Neuronal stem cell (in vitro differentiated cells): ENCODE measurements around the gene RNF149.
"Not testable (repeated sequence)": the region's sequence is repeated elsewhere in the genome, so short reads cannot be mapped to it uniquely, and the experiment has no call there.

ENCODE experiments used
- DNase-seq: peaks from one replicate; pipeline ENCODE4 v3.0.0-alpha.2; 2013; ENCODE audit warnings: low spot score
- H2AFZ ChIP-seq: one replicate; pipeline ENCODE4 v1.6.1; 2013; ENCODE audit warnings: mild to moderate bottlenecking, low read length, inconsistent platforms
- H2AK5ac ChIP-seq: 2 replicates; pipeline ENCODE4 v1.6.1; 2013; ENCODE audit warnings: low read depth, mild to moderate bottlenecking, inconsistent platforms, low read length, moderate library complexity, mixed read lengths
- H2BK120ac ChIP-seq: 2 replicates; pipeline ENCODE4 v1.6.1; 2013; ENCODE audit warnings: low read depth, mild to moderate bottlenecking, inconsistent platforms, low read length, moderate library complexity, mixed read lengths
- H2BK12ac ChIP-seq: one replicate; pipeline ENCODE4 v1.6.1; 2013; ENCODE audit warnings: low read length, inconsistent platforms
- H2BK15ac ChIP-seq: 2 replicates; pipeline ENCODE4 v1.6.1; 2013; ENCODE audit warnings: mild to moderate bottlenecking, low read length, inconsistent platforms, mixed read lengths
- H2BK5ac ChIP-seq: one replicate; pipeline ENCODE4 v1.6.1; 2013; ENCODE audit warnings: inconsistent platforms, mild to moderate bottlenecking, low read length, moderate library complexity
- H3K14ac ChIP-seq: one replicate; pipeline ENCODE4 v1.6.1; 2013; ENCODE audit warnings: low read length, inconsistent platforms
- H3K18ac ChIP-seq: 2 replicates; pipeline ENCODE4 v1.6.1; 2013; ENCODE audit warnings: low read length, inconsistent platforms
- H3K23ac ChIP-seq: 2 replicates; pipeline ENCODE4 v1.6.1; 2013; ENCODE audit warnings: low read depth, mild to moderate bottlenecking, mixed read lengths, low read length, inconsistent platforms; ENCODE audit not compliant: poor library complexity
- H3K27ac ChIP-seq: replicated peaks from 3 replicates; pipeline ENCODE4 v1.5.1; 2013; ENCODE audit warnings: low read length, inconsistent platforms
- H3K27me3 ChIP-seq, 3 experiments: 2 replicates each; pipeline ENCODE4 v1.6.1; 2013; ENCODE audit warnings: low read length in 3 of 3, mild to moderate bottlenecking in 2 of 3, inconsistent platforms in 1 of 3, low read depth in 1 of 3, mixed read lengths in 1 of 3, moderate library complexity in 1 of 3; ENCODE audit not compliant: control insufficient read depth in 3 of 3, insufficient read depth in 3 of 3
- H3K36me3 ChIP-seq, 2 donors: replicated peaks in 1 of 2; 2 replicates each; pipeline ENCODE4 v1.6.1; 2013; ENCODE audit warnings: low read length in 2 of 2; ENCODE audit not compliant: control insufficient read depth in 2 of 2, insufficient read depth in 2 of 2
- H3K4ac ChIP-seq: 2 replicates; pipeline ENCODE4 v1.6.1; 2013; ENCODE audit warnings: inconsistent platforms, mild to moderate bottlenecking, low read length, moderate library complexity
- H3K4me1 ChIP-seq, 2 donors: 1 replicate in 1 of 2; 2 replicates in 1 of 2; pipeline ENCODE4 v1.6.1; 2013; ENCODE audit warnings: low read length in 2 of 2, low read depth in 1 of 2; ENCODE audit not compliant: control insufficient read depth in 2 of 2, insufficient read depth in 1 of 2
- H3K4me2 ChIP-seq: one replicate; pipeline ENCODE4 v1.6.1; 2013; ENCODE audit warnings: mild to moderate bottlenecking, low read length, inconsistent platforms; ENCODE audit not compliant: insufficient read depth, poor library complexity, severe bottlenecking
- H3K4me3 ChIP-seq, 2 donors: 2 replicates each; pipeline ENCODE4 v1.5.1; 2013; ENCODE audit warnings: low read length in 2 of 2, mild to moderate bottlenecking in 2 of 2, inconsistent platforms in 1 of 2, moderate library complexity in 1 of 2
- H3K79me1 ChIP-seq: one replicate; pipeline ENCODE4 v1.6.1; 2013; ENCODE audit warnings: low read depth, mild to moderate bottlenecking, inconsistent platforms, low read length, moderate library complexity
- H3K9ac ChIP-seq: one replicate; pipeline ENCODE4 v1.6.1; 2013; ENCODE audit warnings: mild to moderate bottlenecking, low read depth, low read length, inconsistent platforms; ENCODE audit not compliant: poor library complexity
- H3K9me3 ChIP-seq, 2 donors: replicated peaks in 1 of 2; 2 replicates each; pipeline versions ENCODE3 to v1.6.1; 2013; ENCODE audit warnings: low read length in 2 of 2, mild to moderate bottlenecking in 2 of 2, inconsistent platforms in 1 of 2, low read depth in 1 of 2, mixed read lengths in 1 of 2, moderate library complexity in 1 of 2; ENCODE audit not compliant: control insufficient read depth in 2 of 2, insufficient read depth in 1 of 2
- H4K8ac ChIP-seq: one replicate; pipeline ENCODE4 v1.6.1; 2013; ENCODE audit warnings: low read depth, mild to moderate bottlenecking, inconsistent platforms, low read length, moderate library complexity
- H4K91ac ChIP-seq: one replicate; pipeline ENCODE4 v1.6.1; 2013; ENCODE audit warnings: low read length, low read depth, mild to moderate bottlenecking, inconsistent platforms; ENCODE audit not compliant: poor library complexity
- WGBS, 2 donors: extraction: QIAGEN DNeasy Blood & Tissue Kit; methylation state at CpG; one replicate each; pipeline ENCODE4 v1.1.7; 2013; ENCODE audit warnings: missing lambda C conversion rate in 2 of 2, mixed read lengths in 1 of 2; ENCODE audit not compliant: insufficient read length in 2 of 2, insufficient replicate concordance in 1 of 2; ENCODE audit errors: extremely low coverage in 2 of 2; 5-methylcytosine and 5-hydroxymethylcytosine counted together

The RNF149 gene

GRCh38 chr2:101251844-101252407, 56.6 kb downstream of the RNF149 start:
- Histone ChIP-seq H2BK12ac (no peak overlapping the region), H3K27ac (peak overlapping the region; percentile 72), H3K4ac (no peak overlapping the region), H3K4me3 (peak overlapping the region; percentile 80 to 97), H2BK5ac (no peak overlapping the region), H3K36me3 (peaks cover 0 to 11% of the 10 kb centered on the region in 2 donors), H2BK15ac (no peak overlapping the region), H2AK5ac (no peak overlapping the region), H3K4me1 (peaks cover 9 to 10% of the 10 kb centered on the region in 2 donors), H3K18ac (no peak overlapping the region), H3K23ac (peak overlapping the region; percentile 97), H2AFZ (peak overlapping the region; percentile 95), H2BK120ac (no peak overlapping the region), H3K14ac (no peak overlapping the region), H3K4me2 (peak overlapping the region; percentile 47), H4K8ac (no peak overlapping the region), H3K27me3 (no peaks in the 10 kb centered on the region), H3K79me1 (peaks cover 2% of the 10 kb centered on the region), H4K91ac (no peak overlapping the region), H3K9ac (no peak overlapping the region), H3K9me3 (no peaks in the 10 kb centered on the region)
- peak; percentile 14 for DNase-seq
- WGBS, 2 donors = no CpG with 5 or more reads among the region's 16 CpGs

DNA sequence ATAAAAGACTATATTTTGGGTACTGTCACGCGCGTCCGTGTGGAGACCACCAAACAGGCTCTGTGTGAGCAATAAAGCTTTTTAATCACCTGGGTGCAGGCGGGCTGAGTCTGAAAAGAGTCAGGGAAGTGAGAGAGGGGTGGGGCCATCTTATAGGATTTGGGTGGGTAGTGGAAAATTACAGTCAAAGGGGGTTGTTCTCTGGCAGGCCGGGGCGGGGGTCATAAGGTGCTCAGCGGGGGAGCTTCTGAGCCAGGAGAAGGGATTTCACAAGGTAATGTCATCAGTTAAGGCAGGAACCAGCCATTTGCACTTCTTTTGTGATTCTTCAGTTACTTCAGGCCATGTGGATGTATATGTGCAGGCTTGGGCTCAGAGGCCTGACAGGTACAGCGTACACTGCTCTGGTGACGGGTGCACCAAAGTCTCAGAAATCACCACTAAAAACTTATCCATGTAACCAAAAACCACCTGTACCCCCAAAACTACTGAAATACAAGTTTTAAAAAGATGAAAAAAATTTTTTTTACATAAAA, 57.2 kb downstream of the RNF149 start:
- not testable (repeated sequence) for H3K23ac ChIP-seq, H2AFZ ChIP-seq, H4K91ac ChIP-seq, H3K14ac ChIP-seq, H2BK5ac ChIP-seq, H3K27ac ChIP-seq, H3K9ac ChIP-seq, H3K36me3 ChIP-seq, H4K8ac ChIP-seq, H3K18ac ChIP-seq, H2AK5ac ChIP-seq, DNase-seq, H2BK120ac ChIP-seq, H2BK12ac ChIP-seq, H3K4me2 ChIP-seq, H3K4ac ChIP-seq, H3K4me3 ChIP-seq, H2BK15ac ChIP-seq, H3K79me1 ChIP-seq, H3K27me3 ChIP-seq, H3K9me3 ChIP-seq
- peaks cover 9 to 10% of the 10 kb centered on the region in 2 donors for H3K4me1 ChIP-seq
- WGBS, 2 donors = no CpG with 5 or more reads among the region's 10 CpGs

DNA sequence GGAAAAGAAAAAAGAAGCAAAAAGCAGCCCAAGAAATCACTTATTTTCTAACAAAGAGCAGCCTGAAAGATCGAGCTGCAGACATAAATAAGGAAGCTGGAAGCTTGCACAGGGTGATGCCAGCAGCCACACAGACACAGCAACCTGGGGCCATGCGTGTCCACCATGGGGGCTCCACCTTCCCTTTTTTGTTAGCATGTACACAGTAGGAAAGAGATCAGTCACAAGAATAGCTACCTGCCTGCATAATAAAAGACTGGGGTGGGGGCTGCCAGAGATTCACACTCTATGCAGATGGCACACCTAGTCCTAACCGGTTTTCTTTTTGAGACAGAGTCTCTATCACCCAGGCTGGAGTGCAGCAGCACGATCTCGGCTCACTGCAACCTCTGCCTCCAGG, 58.7 kb downstream of the RNF149 start:
- WGBS, 2 donors = no CpG with 5 or more reads among the region's 5 CpGs
- Histone ChIP-seq H2AFZ (no peak overlapping the region), H2BK120ac (no peak overlapping the region), H3K18ac (no peak overlapping the region), H4K91ac (no peak overlapping the region), H3K14ac (no peak overlapping the region), H3K4me3 (no peak overlapping the region), H4K8ac (no peak overlapping the region), H3K4me1 (peaks cover 9 to 10% of the 10 kb centered on the region in 2 donors), H3K4ac (no peak overlapping the region), H3K27ac (no peak overlapping the region), H3K9ac (no peak overlapping the region), H3K4me2 (no peak overlapping the region), H3K9me3 (no peaks in the 10 kb centered on the region), H3K23ac (no peak overlapping the region), H2AK5ac (no peak overlapping the region), H3K27me3 (no peaks in the 10 kb centered on the region), H3K79me1 (peaks cover 2% of the 10 kb centered on the region), H3K36me3 (peaks cover 0 to 3% of the 10 kb centered on the region in 2 donors), H2BK5ac (no peak overlapping the region), H2BK12ac (no peak overlapping the region), H2BK15ac (no peak overlapping the region)
- DNase-seq = no peak

DNA sequence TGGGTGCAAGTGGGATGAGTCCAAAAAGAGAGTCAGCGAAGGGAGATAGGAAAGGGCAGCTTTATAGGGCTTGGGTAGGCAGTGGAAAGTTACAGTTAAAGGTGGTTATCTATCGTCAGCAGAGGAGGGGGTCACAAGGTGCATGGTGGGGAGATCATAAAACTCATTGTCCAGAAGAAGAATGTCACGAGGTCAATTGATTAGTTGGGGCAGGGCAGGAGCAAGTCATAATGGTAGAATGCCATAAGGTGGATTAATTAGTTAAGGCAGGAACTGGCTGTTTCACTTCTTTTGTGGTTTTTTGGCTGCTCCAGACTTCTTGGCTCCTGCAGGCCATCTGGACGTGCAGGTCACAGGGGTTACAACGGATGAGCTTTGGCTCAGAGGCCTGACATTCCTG, 59.7 kb downstream of the RNF149 start:
- H3K18ac ChIP-seq, H2BK12ac ChIP-seq, H2BK15ac ChIP-seq, H3K27me3 ChIP-seq, H2AK5ac ChIP-seq, H2BK5ac ChIP-seq, H2BK120ac ChIP-seq, H3K79me1 ChIP-seq, H3K36me3 ChIP-seq, H4K8ac ChIP-seq, H3K4me1 ChIP-seq, H3K4me3 ChIP-seq, H3K23ac ChIP-seq, H3K9ac ChIP-seq, H3K4ac ChIP-seq, DNase-seq, H3K9me3 ChIP-seq, H4K91ac ChIP-seq, H2AFZ ChIP-seq, H3K4me2 ChIP-seq, H3K27ac ChIP-seq, H3K14ac ChIP-seq: not testable (repeated sequence)
- no CpG with 5 or more reads among the region's 5 CpGs for WGBS, 2 donors
